DMS79 treated with DMSO at 0.1 percent for 48 hours (cell line): Measurements from ENCODE around the gene TMEM100.
"Not testable (repeated sequence)": the region's sequence is repeated elsewhere in the genome, so short reads cannot be mapped to it uniquely, and the experiment has no call there.

ENCODE experiments used
- DNase-seq: peaks from one replicate; lab custom pipeline; 2025; lab: John Stamatoyannopoulos, UW

Gene TMEM100

DNA sequence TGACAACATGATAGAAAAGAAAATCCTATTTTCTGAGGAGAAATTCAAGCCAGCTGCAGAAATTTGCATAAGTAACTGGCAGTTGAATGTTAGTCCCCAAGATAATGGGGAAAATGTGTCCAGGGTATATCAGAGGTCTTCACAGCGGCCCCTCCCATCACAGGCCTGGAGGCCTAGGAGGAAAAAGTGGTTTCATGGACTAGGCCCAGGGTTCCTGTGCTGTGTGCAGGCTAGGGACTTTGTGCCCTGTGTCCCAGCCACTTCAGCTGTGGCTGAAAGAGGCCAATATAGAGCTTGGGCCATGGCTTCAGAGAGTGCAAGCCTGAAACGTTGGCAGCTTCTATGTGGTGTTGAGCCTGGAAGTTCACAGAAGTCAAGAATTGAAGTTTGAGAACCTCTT is 35.6 kb downstream of the TMEM100 start:
- no peak for DNase-seq

- DNase-seq: no peak
Observed at GRCh38 chr17:55683550-55684315, 38.9 kb downstream of the TMEM100 start.

GRCh38 chr17:55681342-55681700 is 41.3 kb downstream of the TMEM100 start:
- DNase-seq: no peak

DNA sequence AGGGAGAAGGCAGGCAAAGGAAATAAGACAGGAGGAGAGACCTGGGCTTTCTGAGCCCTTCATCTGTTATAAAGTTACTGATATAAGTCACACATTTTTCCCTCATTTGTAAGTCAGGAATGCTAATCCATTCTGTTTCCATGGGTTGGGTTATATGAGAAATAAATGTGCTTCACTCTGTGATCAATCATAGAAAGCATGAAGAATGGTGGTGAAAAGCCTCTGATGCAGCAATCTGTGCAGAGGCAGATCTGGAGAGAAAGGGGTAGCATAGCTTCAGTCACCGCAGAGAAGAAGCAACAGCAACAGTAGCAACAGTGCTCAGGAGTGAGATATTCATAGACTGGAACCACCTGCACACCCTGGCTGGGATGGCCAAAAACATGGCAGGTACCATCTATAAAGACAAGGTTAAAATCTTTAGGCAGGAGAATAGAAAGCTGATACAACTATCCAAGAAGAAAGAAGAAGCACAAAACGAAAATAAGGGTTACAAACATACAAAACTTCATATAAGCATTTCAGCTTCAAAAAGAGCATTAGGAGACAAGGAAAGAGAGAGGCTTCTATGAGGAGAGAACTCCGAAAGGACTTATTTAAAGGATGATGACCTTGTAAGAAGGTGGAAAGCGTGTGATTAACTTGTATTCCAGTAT is 41.9 kb downstream of the TMEM100 start:
- DNase-seq: no peak

DNA sequence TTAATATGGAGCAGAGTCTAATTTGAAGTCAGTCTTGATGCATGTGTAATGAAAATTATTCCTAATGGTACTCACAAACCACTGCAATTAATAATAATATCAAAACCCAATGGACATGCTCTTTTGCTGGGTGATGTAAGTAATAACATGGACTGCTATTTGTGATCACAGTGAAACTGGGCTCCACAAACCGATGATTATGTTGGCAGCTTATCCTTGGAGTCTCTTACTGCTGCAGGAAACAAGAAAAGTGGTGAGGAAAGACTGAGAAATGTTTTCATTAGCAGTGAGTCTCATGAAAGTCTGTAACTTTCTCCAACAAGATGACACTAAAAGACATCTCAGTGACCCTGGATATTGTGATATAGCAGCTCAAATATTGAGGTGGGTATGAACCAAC is 45.2 kb downstream of the TMEM100 start:
- no peak for DNase-seq

DNA sequence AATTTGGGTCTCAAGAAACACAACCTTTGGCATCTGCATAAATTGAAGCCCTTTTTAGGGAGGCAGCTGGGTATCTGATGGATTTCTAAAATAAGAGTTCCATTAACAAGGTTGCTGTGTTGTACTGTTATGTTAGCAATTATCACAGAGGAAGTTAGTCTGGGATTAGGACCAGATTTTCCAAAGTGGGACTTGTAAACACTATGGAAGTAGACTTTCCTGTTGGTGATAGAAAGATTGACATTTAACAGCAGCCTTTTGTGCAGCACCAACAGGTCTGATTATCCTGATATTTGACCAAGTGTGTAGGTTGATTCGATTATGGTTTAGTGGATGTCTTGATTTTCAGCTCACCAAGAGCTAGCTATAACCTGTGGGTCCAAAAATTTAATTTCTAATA is 46.4 kb downstream of the TMEM100 start:
- no peak for DNase-seq

- DNase-seq: no peak
Observed at GRCh38 chr17:55673743-55674506, 48.7 kb downstream of the TMEM100 start.

- DNase-seq: no peak
Observed at GRCh38 chr17:55672585-55673501, 49.8 kb downstream of the TMEM100 start.

GRCh38 chr17:55672010-55672409 is 50.7 kb downstream of the TMEM100 start:
- DNase-seq: not testable (repeated sequence)
